Activated effector memory CD4-positive, alpha-beta T cell treated with Interleukin-2 at 50 U/mL for 16 hours (primary cell): ENCODE results near the gene SPATA31C2.
"Not testable (repeated sequence)": the region's sequence is repeated elsewhere in the genome, so short reads cannot be mapped to it uniquely, and the experiment has no call there.

Source experiments
- DNase-seq: peaks from one replicate; pipeline ENCODE4 v3.0.0-alpha.2; 2020

The SPATA31C2 gene

GRCh38 chr9:88138375-88138774 lies at the start of gene SPATA31C2:
Gene SPATA31C2 (minus strand): TSS chr9:88138475. CDS start chr9:88138446, 29 bp downstream.
- not testable (repeated sequence) for DNase-seq

- DNase-seq: no peak
Measured at GRCh38 chr9:88187631-88188030, 49.4 kb upstream of the SPATA31C2 start.

GRCh38 chr9:88186495-88187110 lies 48.3 kb upstream of the SPATA31C2 start:
- DNase-seq: no peak

GRCh38 chr9:88184976-88185375 lies 46.7 kb upstream of the SPATA31C2 start:
- DNase-seq: no peak

- DNase-seq: no peak
Measured at GRCh38 chr9:88183798-88184495, 45.7 kb upstream of the SPATA31C2 start.

GRCh38 chr9:88182501-88182900 lies 44.2 kb upstream of the SPATA31C2 start:
- DNase-seq: no peak

- no peak for DNase-seq
Measured at GRCh38 chr9:88180081-88180765, 41.9 kb upstream of the SPATA31C2 start.

GRCh38 chr9:88179062-88179521 lies 40.8 kb upstream of the SPATA31C2 start:
- peak; percentile 3 for DNase-seq

GRCh38 chr9:88178641-88179040 lies 40.4 kb upstream of the SPATA31C2 start:
- DNase-seq: no peak

- DNase-seq: no peak
Measured at GRCh38 chr9:88177371-88177770, 39.1 kb upstream of the SPATA31C2 start.

GRCh38 chr9:88174324-88174723 lies 36.0 kb upstream of the SPATA31C2 start:
- no peak for DNase-seq

GRCh38 chr9:88173378-88173999 lies 35.2 kb upstream of the SPATA31C2 start:
- DNase-seq: peak; percentile 14

- DNase-seq: no peak
Measured at GRCh38 chr9:88169700-88170099, 31.4 kb upstream of the SPATA31C2 start.

GRCh38 chr9:88168564-88168963 lies 30.3 kb upstream of the SPATA31C2 start:
- DNase-seq: no peak

GRCh38 chr9:88166660-88167059 lies 28.4 kb upstream of the SPATA31C2 start:
- no peak for DNase-seq

GRCh38 chr9:88164850-88165249 lies 26.6 kb upstream of the SPATA31C2 start:
- DNase-seq: no peak

GRCh38 chr9:88161144-88161543 lies 22.9 kb upstream of the SPATA31C2 start:
- no peak for DNase-seq

GRCh38 chr9:88143957-88144625 lies 5.8 kb upstream of the SPATA31C2 start:
- no peak for DNase-seq

GRCh38 chr9:88143179-88143578 lies 4.9 kb upstream of the SPATA31C2 start:
- DNase-seq: no peak

GRCh38 chr9:88133552-88133951 lies 4.7 kb downstream of the SPATA31C2 start:
- DNase-seq: not testable (repeated sequence)

GRCh38 chr9:88129556-88129955 lies 8.7 kb downstream of the SPATA31C2 start:
- DNase-seq: not testable (repeated sequence)

GRCh38 chr9:88127700-88128300 lies 10.5 kb downstream of the SPATA31C2 start:
- not testable (repeated sequence) for DNase-seq
